H1 (cell line): ENCODE data around the gene PPARD. TPM values are rescaled to one million over a fixed set of nuclear protein-coding genes. Genes with fewer than 3 reads are reported as not detected.

Source experiments
- CTCF ChIA-PET: fragments of 300-600 bp; sonication (Branson Sonifier 250); formaldehyde crosslinking; loops from one replicate; lab custom pipeline; 2021; ENCODE audit not compliant: partially characterized antibody; lab: Charles Lee
- POLR2A ChIA-PET: fragments of 300-600 bp; sonication (Branson Sonifier 250); formaldehyde crosslinking; loops from one replicate; lab custom pipeline; 2021; ENCODE audit warnings: inconsistent platforms; ENCODE audit not compliant: partially characterized antibody; lab: Charles Lee
- DNase-seq, 2 experiments: peaks; one replicate each; pipeline versions ENCODE4 v3.0.0 to v3.0.0-alpha.2; 2010 to 2022; ENCODE audit warnings: low spot score in 2 of 2, low read depth in 1 of 2, mixed read lengths in 1 of 2
- FAIRE-seq: peaks from 2 replicates; lab custom pipeline; 2011; peaks lifted over from hg19 to GRCh38; lab: Jason Lieb, UNC
- H2AFZ ChIP-seq: 2 replicates; pipeline ENCODE4 v1.8.1; 2012; ENCODE audit warnings: low read length, inconsistent platforms
- H2AK5ac ChIP-seq: 2 replicates; pipeline ENCODE4 v1.6.1; 2013; ENCODE audit warnings: low read depth, low read length
- H2BK120ac ChIP-seq: replicated peaks from 2 replicates; pipeline ENCODE3; 2013; ENCODE audit warnings: low read depth, low read length, inconsistent platforms
- H2BK12ac ChIP-seq: 2 replicates; pipeline ENCODE4 v1.6.1; 2013; ENCODE audit warnings: low read depth, low read length
- H2BK15ac ChIP-seq: 2 replicates; pipeline ENCODE4 v1.6.1; 2013; ENCODE audit warnings: low read length
- H2BK20ac ChIP-seq: 2 replicates; pipeline ENCODE4 v1.6.1; 2013; ENCODE audit warnings: low read length
- H2BK5ac ChIP-seq: 2 replicates; pipeline ENCODE4 v1.6.1; 2013; ENCODE audit warnings: low read depth, low read length
- H3K14ac ChIP-seq: 2 replicates; pipeline ENCODE4 v1.6.1; 2013; ENCODE audit warnings: inconsistent platforms; ENCODE audit not compliant: insufficient read length
- H3K18ac ChIP-seq: 2 replicates; pipeline ENCODE4 v1.6.1; 2013; ENCODE audit warnings: low read length; ENCODE audit errors: extremely low read depth
- H3K23ac ChIP-seq: 2 replicates; pipeline ENCODE4 v1.6.1; 2013; ENCODE audit warnings: inconsistent platforms; ENCODE audit not compliant: insufficient read length
- H3K23me2 ChIP-seq: 2 replicates; pipeline ENCODE4 v1.6.1; 2013; ENCODE audit warnings: low read depth, low read length
- H3K27ac ChIP-seq: 2 replicates; pipeline ENCODE4 v1.6.1; 2011; ENCODE audit warnings: low read depth, low read length, inconsistent platforms
- H3K27me3 ChIP-seq, 4 experiments: replicated peaks in 1 of 4; 1 replicate in 1 of 4; 2 replicates in 3 of 4; pipeline versions ENCODE4 v1.6.1 to v1.8.1; 2011 to 2013; ENCODE audit warnings: low read length in 3 of 4, mild to moderate bottlenecking in 3 of 4, inconsistent platforms in 2 of 4, mixed read lengths in 2 of 4, moderate library complexity in 1 of 4; ENCODE audit not compliant: control insufficient read depth in 3 of 4, insufficient read depth in 3 of 4; ENCODE audit errors: extremely low read depth in 1 of 4
- H3K36me3 ChIP-seq, 4 experiments: 2 replicates each; pipeline versions ENCODE4 v1.6.1 to v1.8.1; 2011 to 2013; ENCODE audit warnings: mild to moderate bottlenecking in 4 of 4, low read length in 3 of 4, moderate library complexity in 2 of 4, control low read depth in 1 of 4, inconsistent platforms in 1 of 4; ENCODE audit not compliant: insufficient read depth in 4 of 4, control insufficient read depth in 2 of 4
- H3K4ac ChIP-seq: replicated peaks from 2 replicates; pipeline ENCODE3; 2013; ENCODE audit warnings: low read length, low read depth, mixed read lengths, inconsistent platforms; ENCODE audit not compliant: insufficient read length
- H3K4me1 ChIP-seq, 4 experiments: replicated peaks in 1 of 4; 1 replicate in 1 of 4; 2 replicates in 3 of 4; pipeline versions ENCODE4 v1.6.1 to v1.8.1; 2011 to 2013; ENCODE audit warnings: low read length in 3 of 4, inconsistent platforms in 2 of 4, mixed read lengths in 1 of 4; ENCODE audit not compliant: insufficient read depth in 4 of 4, control insufficient read depth in 3 of 4
- H3K4me2 ChIP-seq, 2 experiments: 2 replicates each; pipeline versions ENCODE4 v1.6.1 to v1.8.1; 2011 to 2013; ENCODE audit warnings: low read depth in 2 of 2, low read length in 2 of 2, control low read depth in 1 of 2, inconsistent platforms in 1 of 2, mild to moderate bottlenecking in 1 of 2; ENCODE audit not compliant: insufficient read depth in 1 of 2
- H3K4me3 ChIP-seq, 4 experiments: fragments of 200-600, 300-600 bp in 1 of 4; sonication (generic), shearing (Covaris generic), sonication (Bioruptor Twin) in 1 of 4; 2 replicates each; pipeline versions ENCODE4 v1.5.1 to v1.8.1; 2011 to 2016; ENCODE audit warnings: low read length in 4 of 4, low read depth in 3 of 4, control low read depth in 2 of 4, inconsistent platforms in 2 of 4, mild to moderate bottlenecking in 2 of 4, mixed read lengths in 1 of 4, moderate library complexity in 1 of 4; ENCODE audit not compliant: insufficient read depth in 2 of 4; ENCODE audit errors: extremely low read depth in 1 of 4
- H3K56ac ChIP-seq: replicated peaks from 2 replicates; pipeline ENCODE3; 2013; ENCODE audit warnings: low read depth, mild to moderate bottlenecking, mixed read lengths, low read length, inconsistent platforms; ENCODE audit not compliant: insufficient read length
- H3K79me1 ChIP-seq: 2 replicates; pipeline ENCODE4 v1.6.1; 2013; ENCODE audit warnings: low read depth, low read length, control low read depth
- H3K79me2 ChIP-seq, 2 experiments: 2 replicates each; pipeline versions ENCODE4 v1.6.1 to v1.8.1; 2012 to 2013; ENCODE audit warnings: low read length in 2 of 2, mild to moderate bottlenecking in 2 of 2, inconsistent platforms in 1 of 2; ENCODE audit not compliant: insufficient read depth in 2 of 2, control insufficient read depth in 1 of 2
- H3K9ac ChIP-seq, 4 experiments: replicated peaks in 1 of 4; 1 replicate in 1 of 4; 2 replicates in 3 of 4; pipeline versions ENCODE4 v1.6.1 to v1.8.1; 2011 to 2013; ENCODE audit warnings: low read depth in 3 of 4, low read length in 3 of 4, control low read depth in 2 of 4, mild to moderate bottlenecking in 2 of 4, moderate library complexity in 2 of 4, inconsistent platforms in 1 of 4; ENCODE audit errors: extremely low read depth in 1 of 4
- H3K9me3 ChIP-seq, 2 experiments: 2 replicates each; pipeline versions ENCODE4 v1.6.1 to v1.8.1; 2012 to 2013; ENCODE audit warnings: mild to moderate bottlenecking in 2 of 2, moderate library complexity in 2 of 2, control low read depth in 1 of 2, inconsistent platforms in 1 of 2, low read depth in 1 of 2, low read length in 1 of 2, mixed read lengths in 1 of 2; ENCODE audit not compliant: insufficient read depth in 2 of 2
- H4K20me1 ChIP-seq, 2 experiments: replicated peaks in 1 of 2; 2 replicates each; pipeline versions ENCODE3 to v1.8.1; 2011 to 2013; ENCODE audit warnings: inconsistent platforms in 2 of 2, low read length in 2 of 2, mild to moderate bottlenecking in 1 of 2; ENCODE audit not compliant: insufficient read depth in 2 of 2, control insufficient read depth in 1 of 2
- H4K5ac ChIP-seq: 2 replicates; pipeline ENCODE4 v1.6.1; 2013; ENCODE audit warnings: low read length, low read depth, mixed read lengths, inconsistent platforms; ENCODE audit not compliant: insufficient read length
- H4K8ac ChIP-seq: 2 replicates; pipeline ENCODE4 v1.8.0; 2013; ENCODE audit warnings: mild to moderate bottlenecking, moderate library complexity, low read length, inconsistent platforms; ENCODE audit not compliant: insufficient read depth; ENCODE audit errors: extremely low read depth
- H4K91ac ChIP-seq: replicated peaks from 2 replicates; pipeline ENCODE3; 2013; ENCODE audit warnings: low read length, mixed read lengths, inconsistent platforms; ENCODE audit not compliant: insufficient read length
- CTCF ChIP-seq, 3 experiments: IDR thresholded peaks; 1 replicate in 2 of 3; 2 replicates in 1 of 3; pipeline versions ENCODE4 v1.5.1 to v1.6.1; 2011; ENCODE audit warnings: low read length in 3 of 3, mild to moderate bottlenecking in 3 of 3, inconsistent platforms in 2 of 3, low read depth in 1 of 3, moderate library complexity in 1 of 3; ENCODE audit not compliant: insufficient read depth in 1 of 3; ENCODE audit errors: control extremely low read depth in 1 of 3
- RAD21 ChIP-seq, 2 experiments: IDR thresholded peaks in 1 of 2; conservative IDR thresholded peaks in 1 of 2; 2 replicates each; pipeline ENCODE4 v1.6.1; 2011; ENCODE audit warnings: low read depth in 2 of 2, low read length in 2 of 2, improper control_type of control experiment in 1 of 2, inconsistent platforms in 1 of 2, mild to moderate bottlenecking in 1 of 2, moderate library complexity in 1 of 2
- USF2 ChIP-seq: IDR thresholded peaks from 2 replicates; pipeline ENCODE4 v1.6.1; 2011; ENCODE audit warnings: low read length, improper control_type of control experiment
- WGBS, 2 experiments: shearing (Covaris generic) in 1 of 2; methylation state at CpG; one replicate each; pipeline versions ENCODE4 v1.1.6 to v1.1.7; 2013 to 2015; ENCODE audit warnings: low lambda C conversion rate in 2 of 2, mixed read lengths in 2 of 2, inconsistent platforms in 1 of 2, low coverage in 1 of 2, missing lambda C conversion rate in 1 of 2; ENCODE audit not compliant: insufficient replicate concordance in 2 of 2, insufficient coverage in 1 of 2, insufficient read length in 1 of 2; ENCODE audit errors: extremely low coverage in 1 of 2, missing lambda C conversion rate in 1 of 2; 5-methylcytosine and 5-hydroxymethylcytosine counted together
- polyA plus RNA-seq, 7 experiments: library from polyadenylated mRNA; depleted of rRNA in 3 of 7; stranded (reverse) in 5 of 7; unstranded in 2 of 7; fragments of >200 nt in 5 of 7; fragments of 200-250 nt in 2 of 7; gene quantifications; 1 replicate in 5 of 7; 2 replicates in 1 of 7; 4 replicates in 1 of 7; pipeline versions ENCODE4 v1.2.1 to v1.2.3, GENCODE V29; 2011 to 2013; ENCODE audit warnings: missing spikeins in 2 of 7, mixed read lengths in 2 of 7
- total RNA-seq: library from RNA; stranded (reverse); fragmentation: NEBNext Ultra II Directional; extraction: Animal tissue kit (Norgen Biotek cat#: 25700); gene quantifications from 2 replicates; pipeline ENCODE4 v1.2.1, GENCODE V29; 2021

Gene PPARD
- total and polyA plus RNA-seq, 2 of the 8 experiments (the other 6 are each of a cell fraction or from before 2014, with no cell fraction given): 14.6 to 14.9 TPM

GRCh38 chr6:35419417-35419816, 77.1 kb downstream of the PPARD start:
- H2AFZ ChIP-seq: no peak overlapping the region
- no peak overlapping the region for H3K18ac ChIP-seq
- H3K4me2 ChIP-seq: no peak overlapping the region; a peak in 1 of 4 replicates
- no peak overlapping the region for H3K4ac ChIP-seq
- H3K27ac ChIP-seq: no peak overlapping the region
- H3K9ac ChIP-seq: no peak overlapping the region
- H4K8ac ChIP-seq: no peak overlapping the region
- CTCF ChIA-PET: interaction anchor here (0.6 to 12.0 kb wide), 20 partner anchors 11 to 379 kb away, joined by 3 to 138 read pairs (median 4); partner anchors contain the start of genes DEF6, FANCE and PPARD
- POLR2A ChIA-PET: interaction anchor here (0.6 to 0.8 kb wide), 2 partner anchors 26 to 76 kb away, joined by 3 read pairs; partner anchors contain the start of gene PPARD
- no peaks in the 10 kb centered on the region for H3K79me1 ChIP-seq
- H2AK5ac ChIP-seq: no peak overlapping the region
- peak overlapping the region; percentile 46; the same call in 1 of the 2 replicates for H2BK15ac ChIP-seq
- H2BK120ac ChIP-seq: no peak overlapping the region
- 0 out of 2 replicates have a peak overlapping the region, but pooled peaks have one; percentile 75 for H2BK5ac ChIP-seq
- no peak overlapping the region for H4K91ac ChIP-seq
- peaks cover 0 to 1% (median 0%) of the 10 kb centered on the region in 4 experiments; a peak in 1 of 8 replicates for H3K36me3 ChIP-seq
- TF ChIP-seq RAD21 (IDR thresholded peaks at IDR 0.05 in 1 of 2, conservative IDR thresholded peaks at IDR 0.05 in 1 of 2; ENCODE audit: low read depth in 2 of 2, low read length in 2 of 2) (peak; percentile 13 to 41; a peak in 3 of 4 replicates), USF2 (no peak), CTCF (IDR thresholded peaks at IDR 0.05; ENCODE audit: control extremely low read depth in 1 of 3, insufficient read depth in 1 of 3, low read depth in 1 of 3, low read length in 3 of 3) (peak; percentile 22 to 25 (median 25); a peak in 3 of 4 replicates)
- H3K79me2 ChIP-seq: no peaks in the 10 kb centered on the region
- no peak overlapping the region for H3K56ac ChIP-seq
- H3K27me3 ChIP-seq: no peaks in the 10 kb centered on the region
- H3K23ac ChIP-seq: no peak overlapping the region
- whole genome bisulfite sequencing, 2 experiments: 85% methylated on average over 5 of the region's 5 CpGs; no CpG with 5 or more reads in 1 of the 2 experiments
- no peak overlapping the region for H3K4me3 ChIP-seq
- no peaks in the 10 kb centered on the region for H3K23me2 ChIP-seq
- no peak overlapping the region for H3K14ac ChIP-seq
- 0 out of 2 replicates have a peak overlapping the region, but pooled peaks have one; percentile 39 for H2BK12ac ChIP-seq
- FAIRE-seq: no peak
- no peaks in the 10 kb centered on the region for H3K9me3 ChIP-seq
- DNase-seq: no peak
- peaks cover 0 to 2% of the 10 kb centered on the region in 2 experiments for H4K20me1 ChIP-seq
- H3K4me1 ChIP-seq: peaks cover 0 to 9% (median 1%) of the 10 kb centered on the region in 4 experiments; a peak in 4 of 7 replicates
- H4K5ac ChIP-seq: no peak overlapping the region
- H2BK20ac ChIP-seq: no peak overlapping the region
